HEK293 (cell line): ENCODE data around the gene FOXS1.

Experiments
- CTCF ChIA-PET: fragments of 350-600 bp; formaldehyde crosslinking; extraction: SDS; loops from one replicate; lab custom pipeline; 2021; ENCODE audit warnings: antibody characterized with exemption; lab: Yijun Ruan, JAX
- POLR2A ChIA-PET: fragments of 300-600 bp; formaldehyde crosslinking; extraction: SDS; loops from one replicate; lab custom pipeline; 2020; ENCODE audit warnings: antibody characterized with exemption, inconsistent platforms; lab: Yijun Ruan, JAX
- H3K27ac ChIP-seq: fragments of 200-500 bp; sonication (Bioruptor generic); 2 replicates; pipeline ENCODE4 v1.5.1; 2014; ENCODE audit warnings: low read depth, low read length, control low read depth, inconsistent platforms; ENCODE audit errors: extremely low read depth
- H3K36me3 ChIP-seq, 2 experiments: fragments of 200-500 bp in 1 of 2; sonication (Bioruptor generic) in 1 of 2; 1 replicate in 1 of 2; 2 replicates in 1 of 2; pipeline ENCODE4 v1.5.1; 2014 to 2017; ENCODE audit warnings: inconsistent platforms in 2 of 2, low read length in 2 of 2; ENCODE audit not compliant: control insufficient read depth in 2 of 2, insufficient read depth in 1 of 2
- H3K4me1 ChIP-seq: fragments of 200-500 bp; sonication (Bioruptor generic); 2 replicates; pipeline ENCODE4 v1.5.1; 2014; ENCODE audit warnings: mild to moderate bottlenecking, low read length, inconsistent platforms; ENCODE audit not compliant: control insufficient read depth, insufficient read depth
- H3K4me3 ChIP-seq: 2 replicates; pipeline ENCODE4 v1.5.1; 2011; ENCODE audit warnings: low read depth, mild to moderate bottlenecking, control low read depth, low read length, moderate library complexity
- H3K9me3 ChIP-seq: fragments of 200-500 bp; sonication (Bioruptor generic); 2 replicates; pipeline ENCODE4 v1.5.1; 2014; ENCODE audit warnings: low read depth, low read length, inconsistent platforms; ENCODE audit not compliant: control insufficient read depth, insufficient read depth
- EGR2 ChIP-seq: fragments of 450-650 bp; formaldehyde crosslinking; IDR thresholded peaks from 2 replicates; pipeline ENCODE4 v1.5.1; 2016; ENCODE audit warnings: low read depth, missing biosample characterization, missing genetic modification characterization
- KLF1 ChIP-seq: fragments of 450-650 bp; formaldehyde crosslinking; IDR thresholded peaks from 2 replicates; pipeline ENCODE4 v1.5.1; 2016; ENCODE audit warnings: missing biosample characterization, missing genetic modification characterization
- REPIN1 ChIP-seq: fragments of 450-650 bp; formaldehyde crosslinking; IDR thresholded peaks from 2 replicates; pipeline ENCODE4 v1.5.1; 2017; ENCODE audit warnings: missing biosample characterization, missing genetic modification characterization, low read depth
- SCRT1 ChIP-seq: fragments of 450-650 bp; formaldehyde crosslinking; IDR thresholded peaks from 2 replicates; pipeline ENCODE4 v1.5.1; 2016; ENCODE audit warnings: missing biosample characterization, missing genetic modification characterization, borderline replicate concordance
- SCRT2 ChIP-seq: fragments of 450-650 bp; formaldehyde crosslinking; IDR thresholded peaks from 2 replicates; pipeline ENCODE4 v1.5.1; 2016; ENCODE audit warnings: missing biosample characterization, missing genetic modification characterization
- ZBTB8A ChIP-seq: fragments of 450-650 bp; formaldehyde crosslinking; IDR thresholded peaks from 2 replicates; pipeline ENCODE4 v1.5.1; 2016; ENCODE audit warnings: missing biosample characterization, missing genetic modification characterization
- ZFHX2 ChIP-seq: fragments of 450-650 bp; formaldehyde crosslinking; conservative IDR thresholded peaks from 2 replicates; pipeline ENCODE4 v1.5.1; 2016; ENCODE audit warnings: missing biosample characterization, missing genetic modification characterization
- ZNF626 ChIP-seq: fragments of 450-650 bp; sonication (Bioruptor Pico); formaldehyde crosslinking; IDR thresholded peaks from 2 replicates; pipeline ENCODE4 v1.5.1; 2018; ENCODE audit warnings: missing biosample characterization, missing genetic modification characterization, inconsistent platforms
- ZNF792 ChIP-seq: fragments of 450-650 bp; formaldehyde crosslinking; IDR thresholded peaks from 2 replicates; pipeline ENCODE4 v1.5.1; 2016; ENCODE audit warnings: missing biosample characterization, missing genetic modification characterization
- TF ChIP-seq, protein P1 (sequence below): fragments of 450-650 bp; formaldehyde crosslinking; IDR thresholded peaks from 2 replicates; pipeline ENCODE4 v1.5.1; 2016; ENCODE audit warnings: missing biosample characterization, missing genetic modification characterization, borderline replicate concordance
- TF ChIP-seq, protein P2 (sequence below): fragments of 450-650 bp; formaldehyde crosslinking; IDR thresholded peaks from 2 replicates; pipeline ENCODE4 v1.5.1; 2017; ENCODE audit warnings: missing biosample characterization, missing genetic modification characterization
- TF ChIP-seq, protein P3 (sequence below): fragments of 450-650 bp; formaldehyde crosslinking; IDR thresholded peaks from 2 replicates; pipeline ENCODE4 v1.5.1; 2016; ENCODE audit warnings: missing biosample characterization, missing genetic modification characterization
- TF ChIP-seq, protein P4 (sequence below): fragments of 450-650 bp; formaldehyde crosslinking; IDR thresholded peaks from 2 replicates; pipeline ENCODE4 v1.5.1; 2016; ENCODE audit warnings: missing biosample characterization, missing genetic modification characterization

The FOXS1 gene

DNA sequence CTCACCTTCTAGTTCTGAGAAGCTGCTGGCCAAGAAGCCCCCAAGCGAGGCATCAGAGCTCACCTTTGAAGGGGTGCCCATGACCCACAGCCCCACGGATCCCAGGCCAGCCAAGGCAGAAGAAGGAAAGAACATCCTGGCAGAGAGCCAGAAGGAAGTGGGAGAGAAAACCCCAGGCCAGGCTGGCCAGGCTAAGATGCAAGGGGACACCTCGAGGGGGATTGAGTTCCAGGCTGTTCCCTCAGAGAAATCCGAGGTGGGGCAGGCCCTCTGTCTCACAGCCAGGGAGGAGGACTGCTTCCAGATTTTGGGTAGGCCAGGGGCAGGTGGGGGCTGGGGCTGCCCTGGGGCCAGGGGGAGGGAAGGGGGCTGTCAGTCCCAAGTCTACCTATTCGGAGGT, 24.0 kb downstream of the FOXS1 start (continued):
- TF ChIP-seq, protein P1, sequence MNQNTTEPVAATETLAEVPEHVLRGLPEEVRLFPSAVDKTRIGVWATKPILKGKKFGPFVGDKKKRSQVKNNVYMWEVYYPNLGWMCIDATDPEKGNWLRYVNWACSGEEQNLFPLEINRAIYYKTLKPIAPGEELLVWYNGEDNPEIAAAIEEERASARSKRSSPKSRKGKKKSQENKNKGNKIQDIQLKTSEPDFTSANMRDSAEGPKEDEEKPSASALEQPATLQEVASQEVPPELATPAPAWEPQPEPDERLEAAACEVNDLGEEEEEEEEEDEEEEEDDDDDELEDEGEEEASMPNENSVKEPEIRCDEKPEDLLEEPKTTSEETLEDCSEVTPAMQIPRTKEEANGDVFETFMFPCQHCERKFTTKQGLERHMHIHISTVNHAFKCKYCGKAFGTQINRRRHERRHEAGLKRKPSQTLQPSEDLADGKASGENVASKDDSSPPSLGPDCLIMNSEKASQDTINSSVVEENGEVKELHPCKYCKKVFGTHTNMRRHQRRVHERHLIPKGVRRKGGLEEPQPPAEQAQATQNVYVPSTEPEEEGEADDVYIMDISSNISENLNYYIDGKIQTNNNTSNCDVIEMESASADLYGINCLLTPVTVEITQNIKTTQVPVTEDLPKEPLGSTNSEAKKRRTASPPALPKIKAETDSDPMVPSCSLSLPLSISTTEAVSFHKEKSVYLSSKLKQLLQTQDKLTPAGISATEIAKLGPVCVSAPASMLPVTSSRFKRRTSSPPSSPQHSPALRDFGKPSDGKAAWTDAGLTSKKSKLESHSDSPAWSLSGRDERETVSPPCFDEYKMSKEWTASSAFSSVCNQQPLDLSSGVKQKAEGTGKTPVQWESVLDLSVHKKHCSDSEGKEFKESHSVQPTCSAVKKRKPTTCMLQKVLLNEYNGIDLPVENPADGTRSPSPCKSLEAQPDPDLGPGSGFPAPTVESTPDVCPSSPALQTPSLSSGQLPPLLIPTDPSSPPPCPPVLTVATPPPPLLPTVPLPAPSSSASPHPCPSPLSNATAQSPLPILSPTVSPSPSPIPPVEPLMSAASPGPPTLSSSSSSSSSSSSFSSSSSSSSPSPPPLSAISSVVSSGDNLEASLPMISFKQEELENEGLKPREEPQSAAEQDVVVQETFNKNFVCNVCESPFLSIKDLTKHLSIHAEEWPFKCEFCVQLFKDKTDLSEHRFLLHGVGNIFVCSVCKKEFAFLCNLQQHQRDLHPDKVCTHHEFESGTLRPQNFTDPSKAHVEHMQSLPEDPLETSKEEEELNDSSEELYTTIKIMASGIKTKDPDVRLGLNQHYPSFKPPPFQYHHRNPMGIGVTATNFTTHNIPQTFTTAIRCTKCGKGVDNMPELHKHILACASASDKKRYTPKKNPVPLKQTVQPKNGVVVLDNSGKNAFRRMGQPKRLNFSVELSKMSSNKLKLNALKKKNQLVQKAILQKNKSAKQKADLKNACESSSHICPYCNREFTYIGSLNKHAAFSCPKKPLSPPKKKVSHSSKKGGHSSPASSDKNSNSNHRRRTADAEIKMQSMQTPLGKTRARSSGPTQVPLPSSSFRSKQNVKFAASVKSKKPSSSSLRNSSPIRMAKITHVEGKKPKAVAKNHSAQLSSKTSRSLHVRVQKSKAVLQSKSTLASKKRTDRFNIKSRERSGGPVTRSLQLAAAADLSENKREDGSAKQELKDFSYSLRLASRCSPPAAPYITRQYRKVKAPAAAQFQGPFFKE (tag by site-specific recombination): no peak

DNA sequence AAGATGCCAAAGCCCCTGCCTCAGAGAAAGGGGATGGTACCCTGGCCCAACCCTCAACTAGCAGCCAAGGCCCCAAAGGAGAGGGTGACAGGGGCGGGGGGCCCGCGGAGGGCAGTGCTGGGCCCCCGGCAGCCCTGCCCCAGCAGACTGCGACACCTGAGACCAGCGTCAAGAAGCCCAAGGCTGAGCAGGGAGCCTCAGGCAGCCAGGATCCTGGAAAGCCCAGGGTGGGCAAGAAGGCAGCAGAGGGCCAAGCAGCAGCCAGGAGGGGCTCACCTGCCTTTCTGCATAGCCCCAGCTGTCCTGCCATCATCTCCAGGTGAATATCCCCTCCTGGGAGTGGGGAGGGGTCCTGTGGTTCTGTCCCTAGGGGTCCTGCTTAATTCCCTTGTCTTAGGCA, 25.2 kb downstream of the FOXS1 start:
- CTCF ChIA-PET: interaction anchor here (1.4 to 2.5 kb wide), 2 partner anchors 34 to 133 kb away, joined by 3 to 9 read pairs; no protein-coding TSS in a partner anchor
- TF ChIP-seq ZNF792 (tag by site-specific recombination): no peak
- TF ChIP-seq ZNF626 (tag by site-specific recombination): no peak
- no peak for TF ChIP-seq REPIN1 (tag by site-specific recombination)
- POLR2A ChIA-PET: no interaction called here
- H3K4me1 ChIP-seq: no peaks in the 10 kb centered on the region
- no peak overlapping the region for H3K4me3 ChIP-seq
- no peak overlapping the region for H3K27ac ChIP-seq
- no peaks in the 10 kb centered on the region for H3K36me3 ChIP-seq
- H3K9me3 ChIP-seq: no peaks in the 10 kb centered on the region

DNA sequence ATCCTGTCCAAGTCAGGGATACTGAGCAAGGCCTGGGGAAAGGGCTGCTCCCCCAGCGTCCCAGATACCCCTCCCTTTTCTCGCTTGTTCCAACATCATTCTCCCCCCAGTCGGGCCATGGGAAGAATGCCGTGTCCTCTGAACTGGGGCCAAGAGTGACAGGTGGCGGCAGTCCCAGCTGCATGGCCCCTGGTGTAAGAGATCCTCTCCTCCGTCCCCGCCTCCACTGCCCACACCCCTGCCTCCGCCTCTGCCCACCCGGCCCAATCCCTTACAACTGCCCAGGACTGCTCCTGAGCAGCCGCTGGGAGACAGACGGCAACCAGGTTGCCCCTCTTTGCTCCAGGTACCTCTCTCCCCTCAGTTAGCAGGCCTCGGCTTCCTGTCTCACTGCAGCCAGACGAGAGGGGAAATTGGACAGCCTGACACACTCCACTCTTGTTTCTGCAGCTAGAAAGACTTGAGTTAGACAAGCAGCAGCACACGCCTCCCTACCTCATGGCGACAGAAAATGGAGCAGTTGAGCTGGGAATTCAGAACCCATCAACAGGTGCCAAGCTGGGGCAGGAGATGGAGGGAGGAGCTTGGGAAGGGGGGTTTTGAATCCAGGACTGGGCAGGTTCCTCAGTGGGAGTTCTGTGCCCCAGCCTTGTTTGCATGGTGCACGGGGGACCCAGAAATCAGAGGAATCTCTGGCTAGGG, 26.2 kb downstream of the FOXS1 start, which contains the start of gene MYLK2:
Gene MYLK2, plus strand, starts transcription at position 274 of the 702 bp plus-strand sequence. Its CDS starts 225 bp downstream, at position 499.
- H3K4me1 ChIP-seq: no peaks in the 10 kb centered on the region
- no peak within 1 kb of the TSS for H3K4me3 ChIP-seq
- TF ChIP-seq, protein P2, sequence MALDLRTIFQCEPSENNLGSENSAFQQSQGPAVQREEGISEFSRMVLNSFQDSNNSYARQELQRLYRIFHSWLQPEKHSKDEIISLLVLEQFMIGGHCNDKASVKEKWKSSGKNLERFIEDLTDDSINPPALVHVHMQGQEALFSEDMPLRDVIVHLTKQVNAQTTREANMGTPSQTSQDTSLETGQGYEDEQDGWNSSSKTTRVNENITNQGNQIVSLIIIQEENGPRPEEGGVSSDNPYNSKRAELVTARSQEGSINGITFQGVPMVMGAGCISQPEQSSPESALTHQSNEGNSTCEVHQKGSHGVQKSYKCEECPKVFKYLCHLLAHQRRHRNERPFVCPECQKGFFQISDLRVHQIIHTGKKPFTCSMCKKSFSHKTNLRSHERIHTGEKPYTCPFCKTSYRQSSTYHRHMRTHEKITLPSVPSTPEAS: no peak
- TF ChIP-seq, protein P3, sequence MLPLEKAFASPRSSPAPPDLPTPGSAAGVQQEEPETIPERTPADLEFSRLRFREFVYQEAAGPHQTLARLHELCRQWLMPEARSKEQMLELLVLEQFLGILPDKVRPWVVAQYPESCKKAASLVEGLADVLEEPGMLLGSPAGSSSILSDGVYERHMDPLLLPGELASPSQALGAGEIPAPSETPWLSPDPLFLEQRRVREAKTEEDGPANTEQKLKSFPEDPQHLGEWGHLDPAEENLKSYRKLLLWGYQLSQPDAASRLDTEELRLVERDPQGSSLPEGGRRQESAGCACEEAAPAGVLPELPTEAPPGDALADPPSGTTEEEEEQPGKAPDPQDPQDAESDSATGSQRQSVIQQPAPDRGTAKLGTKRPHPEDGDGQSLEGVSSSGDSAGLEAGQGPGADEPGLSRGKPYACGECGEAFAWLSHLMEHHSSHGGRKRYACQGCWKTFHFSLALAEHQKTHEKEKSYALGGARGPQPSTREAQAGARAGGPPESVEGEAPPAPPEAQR (tag by site-specific recombination): no peak
- TF ChIP-seq ZFHX2 (tag by site-specific recombination) (0 out of 2 replicates have a peak, but pooled peaks have one; percentile 54), EGR2 (tag by site-specific recombination) (peak; percentile 63; the same call in 1 of the 2 replicates), SCRT2 (tag by site-specific recombination) (peak; percentile 91), ZBTB8A (no peak), SCRT1 (peak; percentile 66; the same call in 1 of the 2 replicates), KLF1 (tag by site-specific recombination) (0 out of 2 replicates have a peak, but pooled peaks have one; percentile 28)
- TF ChIP-seq, protein P4, sequence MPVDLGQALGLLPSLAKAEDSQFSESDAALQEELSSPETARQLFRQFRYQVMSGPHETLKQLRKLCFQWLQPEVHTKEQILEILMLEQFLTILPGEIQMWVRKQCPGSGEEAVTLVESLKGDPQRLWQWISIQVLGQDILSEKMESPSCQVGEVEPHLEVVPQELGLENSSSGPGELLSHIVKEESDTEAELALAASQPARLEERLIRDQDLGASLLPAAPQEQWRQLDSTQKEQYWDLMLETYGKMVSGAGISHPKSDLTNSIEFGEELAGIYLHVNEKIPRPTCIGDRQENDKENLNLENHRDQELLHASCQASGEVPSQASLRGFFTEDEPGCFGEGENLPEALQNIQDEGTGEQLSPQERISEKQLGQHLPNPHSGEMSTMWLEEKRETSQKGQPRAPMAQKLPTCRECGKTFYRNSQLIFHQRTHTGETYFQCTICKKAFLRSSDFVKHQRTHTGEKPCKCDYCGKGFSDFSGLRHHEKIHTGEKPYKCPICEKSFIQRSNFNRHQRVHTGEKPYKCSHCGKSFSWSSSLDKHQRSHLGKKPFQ: no peak
- no peaks in the 10 kb centered on the region for H3K36me3 ChIP-seq
- no peaks in the 10 kb centered on the region for H3K9me3 ChIP-seq
- CTCF ChIA-PET: interaction anchor here (0.5 to 2.5 kb wide), 4 partner anchors 14 to 134 kb away, joined by 3 to 10 read pairs (median 8); no protein-coding TSS in a partner anchor
- POLR2A ChIA-PET: no interaction called here
- H3K27ac ChIP-seq: no peak within 1 kb of the TSS
